DOHH2 (cell line): ENCODE measurements around the gene MBD4.
"Not testable (repeated sequence)": the region's sequence is repeated elsewhere in the genome, so short reads cannot be mapped to it uniquely, and the experiment has no call there.

ENCODE experiments used
- H3F3A ChIP-seq: fragments of 200-600 bp; sonication (generic), shearing (Covaris generic); 2 replicates; pipeline ENCODE4 v1.6.0; 2016; ENCODE audit warnings: antibody characterized with exemption, mild to moderate bottlenecking; ENCODE audit not compliant: control insufficient read depth, insufficient read depth
- H3K27ac ChIP-seq: fragments of 200-600 bp; sonication (generic); 2 replicates; pipeline ENCODE4 v1.5.1; 2014; ENCODE audit warnings: low read depth, mild to moderate bottlenecking, low read length, moderate library complexity
- H3K27me3 ChIP-seq: fragments of 200-600 bp; sonication (generic); 2 replicates; pipeline ENCODE4 v1.6.1; 2014; ENCODE audit warnings: mild to moderate bottlenecking, low read length, mixed read lengths; ENCODE audit not compliant: control insufficient read depth
- H3K36me3 ChIP-seq: fragments of 200-600 bp; sonication (generic); 2 replicates; pipeline ENCODE4 v1.6.1; 2014; ENCODE audit warnings: mild to moderate bottlenecking, low read length, moderate library complexity, mixed read lengths; ENCODE audit not compliant: control insufficient read depth
- H3K4me1 ChIP-seq: fragments of 200-600 bp; sonication (generic); 2 replicates; pipeline ENCODE4 v1.6.1; 2014; ENCODE audit warnings: mild to moderate bottlenecking, low read length, mixed read lengths; ENCODE audit not compliant: control insufficient read depth
- H3K4me2 ChIP-seq: fragments of 200-600 bp; sonication (generic); 2 replicates; pipeline ENCODE4 v1.6.0; 2014; ENCODE audit warnings: mild to moderate bottlenecking, low read length, moderate library complexity
- H3K4me3 ChIP-seq: fragments of 200-600 bp; sonication (generic); 2 replicates; pipeline ENCODE4 v1.5.1; 2014; ENCODE audit warnings: mild to moderate bottlenecking, low read length, mixed read lengths
- H3K79me2 ChIP-seq: fragments of 200-600 bp; sonication (generic); 2 replicates; pipeline ENCODE4 v1.6.1; 2014; ENCODE audit warnings: mild to moderate bottlenecking, low read length, mixed read lengths; ENCODE audit not compliant: control insufficient read depth
- H3K9me2 ChIP-seq: fragments of 200-600 bp; sonication (generic); replicated peaks from 2 replicates; pipeline ENCODE4 v1.6.1; 2014; ENCODE audit warnings: mild to moderate bottlenecking, low read length, mixed read lengths; ENCODE audit not compliant: control insufficient read depth
- H3K9me3 ChIP-seq: fragments of 200-600 bp; sonication (generic); 2 replicates; pipeline ENCODE4 v1.6.1; 2014; ENCODE audit warnings: antibody characterized with exemption, low read length, mixed read lengths; ENCODE audit not compliant: control insufficient read depth, insufficient read depth
- H4K20me1 ChIP-seq: fragments of 200-600 bp; sonication (generic); 2 replicates; pipeline ENCODE4 v1.6.0; 2014; ENCODE audit warnings: low read depth, mild to moderate bottlenecking, antibody characterized with exemption, low read length, moderate library complexity; ENCODE audit not compliant: control insufficient read depth, insufficient read depth
- EZH2phosphoT487 ChIP-seq: fragments of 200-600 bp; sonication (generic); IDR thresholded peaks from 2 replicates; pipeline ENCODE4 v1.6.1; 2017; ENCODE audit warnings: borderline replicate concordance, mild to moderate bottlenecking, antibody characterized with exemption, low read length, moderate library complexity, mixed read lengths
- TF ChIP-seq, protein P1 (sequence below): fragments of 200-600 bp; sonication (generic); IDR thresholded peaks from one replicate; pipeline ENCODE4 v1.5.1; 2014; ENCODE audit warnings: antibody characterized with exemption, mild to moderate bottlenecking, low read depth, low read length; ENCODE audit not compliant: poor library complexity, severe bottlenecking

The MBD4 gene

DNA sequence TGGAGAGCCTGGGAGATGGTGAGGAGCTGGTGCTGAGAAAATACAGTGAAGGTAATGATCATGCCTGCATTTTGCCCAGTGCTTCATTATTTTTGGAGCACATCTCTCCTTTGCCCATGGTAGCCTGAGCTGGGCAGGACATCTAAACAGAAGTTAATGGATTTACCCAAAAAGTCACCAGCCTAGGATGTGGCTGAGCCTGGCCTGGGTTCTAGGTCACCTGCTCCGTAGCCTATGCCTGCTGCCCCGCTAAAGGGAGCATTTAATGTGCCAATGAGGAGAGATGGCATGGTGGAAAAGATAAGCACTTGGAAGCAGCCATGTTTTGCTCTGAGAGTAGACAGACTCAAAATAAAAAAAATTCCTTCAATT, 46.9 kb upstream of the MBD4 start:
- Histone ChIP-seq H3K79me2 (no peaks in the 10 kb centered on the region), H3K9me2 (no peaks in the 10 kb centered on the region), H3F3A (no peaks in the 10 kb centered on the region), H3K27me3 (no peaks in the 10 kb centered on the region), H3K4me3 (no peak overlapping the region), H3K36me3 (no peaks in the 10 kb centered on the region; the same call in 1 of the 2 replicates), H4K20me1 (no peaks in the 10 kb centered on the region), H3K27ac (no peak overlapping the region), H3K4me1 (no peaks in the 10 kb centered on the region), H3K9me3 (no peaks in the 10 kb centered on the region), H3K4me2 (no peak overlapping the region)
- TF ChIP-seq, protein P1, sequence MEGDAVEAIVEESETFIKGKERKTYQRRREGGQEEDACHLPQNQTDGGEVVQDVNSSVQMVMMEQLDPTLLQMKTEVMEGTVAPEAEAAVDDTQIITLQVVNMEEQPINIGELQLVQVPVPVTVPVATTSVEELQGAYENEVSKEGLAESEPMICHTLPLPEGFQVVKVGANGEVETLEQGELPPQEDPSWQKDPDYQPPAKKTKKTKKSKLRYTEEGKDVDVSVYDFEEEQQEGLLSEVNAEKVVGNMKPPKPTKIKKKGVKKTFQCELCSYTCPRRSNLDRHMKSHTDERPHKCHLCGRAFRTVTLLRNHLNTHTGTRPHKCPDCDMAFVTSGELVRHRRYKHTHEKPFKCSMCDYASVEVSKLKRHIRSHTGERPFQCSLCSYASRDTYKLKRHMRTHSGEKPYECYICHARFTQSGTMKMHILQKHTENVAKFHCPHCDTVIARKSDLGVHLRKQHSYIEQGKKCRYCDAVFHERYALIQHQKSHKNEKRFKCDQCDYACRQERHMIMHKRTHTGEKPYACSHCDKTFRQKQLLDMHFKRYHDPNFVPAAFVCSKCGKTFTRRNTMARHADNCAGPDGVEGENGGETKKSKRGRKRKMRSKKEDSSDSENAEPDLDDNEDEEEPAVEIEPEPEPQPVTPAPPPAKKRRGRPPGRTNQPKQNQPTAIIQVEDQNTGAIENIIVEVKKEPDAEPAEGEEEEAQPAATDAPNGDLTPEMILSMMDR = no peak
- no peak for TF ChIP-seq EZH2phosphoT487

- Histone ChIP-seq H3K4me1 (no peaks in the 10 kb centered on the region), H3F3A (no peaks in the 10 kb centered on the region), H3K36me3 (no peaks in the 10 kb centered on the region; the same call in 1 of the 2 replicates), H3K4me2 (no peak overlapping the region), H3K4me3 (no peak overlapping the region), H3K9me3 (no peaks in the 10 kb centered on the region), H3K27ac (no peak overlapping the region), H4K20me1 (no peaks in the 10 kb centered on the region), H3K9me2 (no peaks in the 10 kb centered on the region), H3K27me3 (no peaks in the 10 kb centered on the region), H3K79me2 (no peaks in the 10 kb centered on the region)
- no peak for TF ChIP-seq EZH2phosphoT487
These were observed 46.2 kb upstream of the MBD4 start for GRCh38 chr3:129485721-129486663.

DNA sequence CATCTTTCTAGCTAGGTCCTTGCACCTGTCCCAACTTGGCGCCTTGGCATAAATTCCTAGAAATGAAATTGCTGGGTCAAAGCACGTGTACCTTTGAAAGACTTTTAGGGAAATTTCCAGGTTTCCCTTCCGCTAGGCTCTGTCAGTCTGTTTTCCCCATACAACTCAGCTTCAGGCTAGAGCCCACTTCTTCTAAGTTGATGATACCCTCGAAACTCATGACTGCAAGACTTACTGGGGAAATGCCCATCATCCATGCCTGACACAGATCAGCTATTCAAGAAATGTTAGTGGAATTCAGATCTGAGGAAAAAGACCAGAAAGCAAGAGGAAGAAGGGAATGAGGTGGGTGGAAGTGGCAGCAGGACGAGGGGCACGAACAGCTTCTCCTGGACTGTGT, 45.4 kb upstream of the MBD4 start:
- not testable (repeated sequence) for H3K4me3 ChIP-seq, H3K4me1 ChIP-seq, H3F3A ChIP-seq, H4K20me1 ChIP-seq, H3K4me2 ChIP-seq, H3K27me3 ChIP-seq, H3K9me2 ChIP-seq, H3K27ac ChIP-seq, H3K9me3 ChIP-seq, H3K36me3 ChIP-seq, H3K79me2 ChIP-seq

DNA sequence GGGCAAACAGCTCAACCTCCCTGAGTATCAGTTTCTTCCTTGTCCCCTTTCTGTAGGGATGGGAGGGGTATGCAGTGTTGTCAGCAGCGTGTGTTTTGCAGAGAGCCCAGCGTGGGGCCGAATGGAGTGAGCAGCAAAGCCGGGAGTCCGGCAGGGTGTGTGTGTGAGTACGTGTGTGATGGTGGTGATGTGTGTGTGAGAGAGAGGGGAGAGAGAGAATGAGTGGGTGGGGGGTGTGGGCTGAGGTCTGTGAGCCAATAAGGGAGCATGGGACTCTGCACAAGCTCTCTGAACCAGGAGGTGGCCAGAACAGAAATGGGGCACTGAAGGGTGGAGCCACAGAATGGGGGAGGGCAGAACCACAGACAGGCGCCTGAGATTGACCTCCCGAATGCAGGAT, 44.1 kb upstream of the MBD4 start:
- Histone ChIP-seq H3K27ac (no peak overlapping the region), H3K4me3 (no peak overlapping the region), H4K20me1 (no peaks in the 10 kb centered on the region), H3K4me1 (no peaks in the 10 kb centered on the region), H3K9me2 (no peaks in the 10 kb centered on the region), H3K4me2 (no peak overlapping the region), H3F3A (no peaks in the 10 kb centered on the region), H3K27me3 (no peaks in the 10 kb centered on the region), H3K79me2 (no peaks in the 10 kb centered on the region), H3K36me3 (peaks cover 10% of the 10 kb centered on the region; the same call in 1 of the 2 replicates), H3K9me3 (no peaks in the 10 kb centered on the region)
- no peak for TF ChIP-seq EZH2phosphoT487
- TF ChIP-seq, protein P1 = no peak
